IPS-NIHi7 (cell line): ENCODE data around the gene LRFN4.
A peak's percentile ranks its signal among the peaks of the same experiment; 100 is the strongest.

ENCODE experiments used
- DNase-seq: peaks from one replicate; pipeline ENCODE4 v3.0.0; 2012; ENCODE audit warnings: mixed read lengths; ENCODE audit errors: extremely low spot score

LRFN4 gene

DNA sequence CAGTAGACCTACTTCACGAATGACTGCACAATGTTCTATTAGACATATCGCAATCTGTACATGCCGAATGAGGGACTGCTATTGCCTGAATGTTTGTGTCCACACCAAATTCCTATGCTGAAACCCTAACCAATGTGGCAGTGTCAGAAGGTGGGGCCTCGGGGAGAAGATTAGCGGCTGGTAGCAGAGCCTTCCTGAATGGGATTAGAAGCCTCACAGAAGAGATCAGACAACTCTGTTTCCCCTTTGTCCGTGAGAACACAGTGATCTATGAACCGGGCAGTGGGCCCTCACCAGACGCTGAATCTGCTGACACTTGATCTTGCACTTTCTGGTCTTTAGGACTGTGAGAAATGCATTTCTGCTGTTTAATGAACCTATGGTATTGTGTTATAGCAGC is 33.1 kb downstream of the LRFN4 start:
- no peak for DNase-seq

DNA sequence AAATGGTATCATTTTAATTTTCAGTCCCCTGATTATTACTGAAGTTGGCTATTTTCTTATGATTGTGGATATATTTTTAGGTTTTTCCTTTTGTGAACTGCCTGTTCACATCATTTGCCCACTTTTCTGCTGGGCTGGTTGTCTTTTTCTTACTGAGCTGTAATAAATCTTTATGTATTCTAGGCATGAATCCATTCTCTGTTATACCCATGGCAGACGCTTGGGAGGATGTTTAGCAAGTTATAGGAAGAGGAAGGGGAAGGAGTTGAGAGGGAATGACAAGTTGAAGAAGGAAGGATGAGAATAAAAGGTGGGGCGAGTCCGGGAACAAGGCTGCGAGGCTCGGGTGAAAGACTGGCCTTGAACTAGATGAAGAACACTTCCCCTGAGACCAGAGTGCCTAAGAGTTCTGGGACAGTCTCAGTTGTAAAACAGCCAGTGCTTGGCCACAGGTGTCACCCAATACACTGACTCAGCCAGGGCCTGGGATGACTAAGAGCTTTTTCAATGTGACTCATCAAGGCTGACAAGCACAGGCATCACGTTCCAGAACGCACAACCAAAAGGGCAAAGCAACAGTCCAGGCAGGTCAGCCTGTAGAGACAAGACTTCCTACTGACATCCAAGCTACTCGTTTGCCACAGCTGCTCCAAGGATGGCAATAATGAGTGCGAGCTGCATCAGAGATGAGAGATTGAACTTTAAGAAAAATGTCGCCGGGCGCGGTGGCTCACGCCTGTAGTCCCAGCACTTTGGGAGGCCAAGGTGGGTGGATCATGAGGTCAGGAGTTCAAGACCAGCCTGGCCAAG is 35.2 kb downstream of the LRFN4 start:
- no peak for DNase-seq

DNA sequence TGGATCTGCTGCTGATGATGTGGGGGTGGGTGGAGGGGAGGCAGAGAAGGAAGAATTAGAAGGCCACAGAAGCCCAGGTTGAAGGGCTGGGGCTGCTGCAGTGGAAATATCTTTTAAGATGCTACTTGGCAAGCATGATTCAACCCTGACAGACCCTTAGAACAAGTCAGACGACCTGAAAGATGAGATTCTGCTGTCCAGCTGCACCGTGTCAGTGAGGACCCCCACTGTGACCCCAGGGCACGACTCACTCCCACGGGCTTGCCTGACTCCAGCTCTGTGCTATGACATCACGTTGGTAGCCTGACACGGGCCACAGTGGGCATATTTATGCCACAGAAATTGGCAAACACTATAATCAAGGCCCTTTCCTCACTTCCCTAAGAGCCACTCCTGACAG is 36.0 kb downstream of the LRFN4 start:
- no peak for DNase-seq

DNA sequence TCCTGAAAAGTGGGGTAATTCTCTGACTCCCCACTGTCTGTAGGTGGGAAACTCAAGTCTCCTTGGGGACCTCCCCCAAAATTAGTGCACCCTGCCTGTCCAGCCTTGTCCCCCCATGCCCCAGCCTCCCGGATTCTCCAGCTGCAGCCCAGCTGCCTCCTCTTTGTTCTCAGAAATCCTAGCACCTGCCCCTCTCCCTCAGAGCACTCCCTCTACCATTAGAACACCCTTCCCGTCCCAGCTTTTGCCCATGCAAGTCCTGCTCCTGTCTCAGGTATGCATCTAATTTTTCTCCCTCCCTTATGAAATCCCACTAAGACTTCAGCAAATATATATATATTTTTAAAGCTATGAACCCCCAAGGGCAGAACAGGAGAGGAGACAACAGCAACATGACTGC is 37.3 kb downstream of the LRFN4 start:
- DNase-seq = no peak

DNA sequence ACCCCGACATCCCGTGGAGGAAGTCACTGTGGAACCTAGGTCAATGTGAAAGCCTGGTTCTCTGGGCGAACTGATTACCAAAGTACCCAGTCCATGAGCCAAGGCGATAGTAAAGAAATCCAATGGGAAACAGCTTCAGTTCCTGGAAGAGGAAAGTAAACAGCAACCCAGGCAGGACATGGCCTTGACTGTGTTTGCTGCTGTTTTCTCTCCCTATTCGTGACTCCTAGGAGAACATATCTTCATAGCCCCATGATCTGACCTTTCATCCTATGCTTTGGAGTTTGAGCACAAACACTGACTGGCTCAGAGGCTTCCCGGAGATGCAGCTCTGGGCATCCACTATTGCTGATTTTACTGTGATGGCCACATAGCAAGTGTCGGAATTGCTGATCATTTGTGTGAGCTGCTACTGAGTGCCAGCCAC is 45.1 kb downstream of the LRFN4 start:
- DNase-seq = no peak

DNA sequence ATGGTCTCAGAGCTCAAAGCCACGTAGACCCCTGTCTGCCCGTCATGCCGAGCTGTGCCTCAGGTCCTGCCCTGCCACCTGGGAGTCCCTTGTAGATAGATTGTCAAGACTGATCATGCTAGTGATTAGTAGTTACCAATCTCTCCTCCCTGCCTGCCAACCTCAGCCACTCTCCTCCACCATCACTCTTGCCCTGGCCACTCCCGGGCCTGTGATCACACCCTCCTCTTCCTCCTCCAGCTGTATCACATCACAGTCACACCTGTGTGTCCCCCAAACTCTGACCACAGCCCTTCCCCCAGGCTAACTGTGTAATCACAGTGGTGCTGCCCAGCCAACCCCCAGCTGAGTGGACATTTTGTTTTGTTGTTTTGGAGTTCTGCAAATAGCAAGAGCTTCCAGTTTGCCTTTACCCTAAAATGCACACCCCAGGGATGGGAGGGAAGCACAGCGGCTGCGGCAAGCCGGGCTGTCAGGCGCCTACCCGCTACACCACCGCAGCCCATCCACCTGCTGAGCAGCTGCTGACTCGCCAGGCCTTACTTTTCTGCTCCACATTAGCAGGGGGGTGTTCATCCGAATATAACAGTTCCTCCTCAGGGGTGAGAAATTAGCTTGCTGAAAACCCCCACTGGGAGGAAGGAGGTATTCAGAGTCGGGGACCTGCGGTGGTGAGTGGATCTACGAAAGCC is 45.8 kb downstream of the LRFN4 start:
- DNase-seq = no peak

DNA sequence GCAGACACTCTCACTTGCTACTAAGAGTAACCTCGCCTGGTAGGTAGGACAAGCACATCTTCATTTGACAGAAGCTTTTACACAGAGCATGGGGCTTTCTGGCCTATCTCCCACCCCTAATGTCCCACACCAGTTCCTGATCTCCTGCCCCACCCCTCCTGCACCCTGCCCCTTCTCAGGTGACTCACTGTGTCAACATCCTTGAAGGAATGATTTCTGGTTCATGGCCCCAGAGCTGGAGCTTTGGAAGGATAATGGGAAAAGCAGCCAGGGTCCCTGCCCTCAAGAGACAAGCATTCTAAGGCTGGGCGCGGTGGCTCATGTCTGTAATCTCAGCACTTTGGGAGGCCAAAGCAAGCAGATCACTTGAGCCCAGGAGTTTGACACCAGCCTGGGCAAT is 47.2 kb downstream of the LRFN4 start:
- no peak for DNase-seq

DNA sequence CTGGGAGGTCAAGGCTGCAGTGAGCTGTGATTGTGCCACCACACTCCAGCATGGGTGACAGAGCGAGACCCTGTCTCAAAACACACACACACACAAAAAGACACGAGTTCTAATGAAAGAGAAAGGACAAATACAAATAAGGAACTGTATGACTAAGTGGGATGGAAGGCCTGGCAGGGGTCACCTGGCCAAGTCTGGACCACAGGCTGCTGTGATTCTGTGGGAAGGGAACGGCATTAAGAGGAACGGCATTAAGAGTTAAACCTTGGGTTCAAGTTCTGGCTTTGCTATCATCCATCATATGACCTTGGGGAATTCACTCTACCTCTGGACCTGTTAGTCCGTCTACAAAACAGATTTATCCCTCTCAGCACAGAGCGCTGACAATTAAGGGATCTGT is 47.7 kb downstream of the LRFN4 start:
- DNase-seq = no peak

DNA sequence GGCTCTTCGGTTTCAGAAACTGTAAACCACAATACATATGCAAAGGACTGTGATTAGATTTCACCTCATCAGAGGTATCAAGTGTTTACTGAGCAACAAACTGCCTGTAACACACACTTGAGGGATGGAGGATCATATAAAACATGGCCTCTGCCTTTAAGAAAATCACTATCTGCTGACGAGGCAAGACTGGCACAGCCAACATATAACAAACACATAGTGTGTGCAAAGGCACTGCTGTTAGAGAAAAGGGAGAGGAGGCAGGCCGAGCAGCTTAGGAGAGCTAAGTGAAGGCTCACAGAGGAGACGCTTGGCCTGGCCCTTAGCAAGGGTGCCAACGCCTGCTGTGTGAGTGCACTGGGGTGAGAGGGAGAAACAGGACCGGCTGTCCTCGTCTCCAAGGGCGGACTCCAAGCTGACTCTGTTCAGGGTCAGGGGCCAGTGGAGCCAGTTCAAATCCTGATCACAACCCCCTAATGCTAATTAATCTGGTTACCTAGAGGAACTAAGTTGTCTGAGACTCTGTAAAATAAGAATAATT is 48.2 kb downstream of the LRFN4 start:
- DNase-seq = no peak

DNA sequence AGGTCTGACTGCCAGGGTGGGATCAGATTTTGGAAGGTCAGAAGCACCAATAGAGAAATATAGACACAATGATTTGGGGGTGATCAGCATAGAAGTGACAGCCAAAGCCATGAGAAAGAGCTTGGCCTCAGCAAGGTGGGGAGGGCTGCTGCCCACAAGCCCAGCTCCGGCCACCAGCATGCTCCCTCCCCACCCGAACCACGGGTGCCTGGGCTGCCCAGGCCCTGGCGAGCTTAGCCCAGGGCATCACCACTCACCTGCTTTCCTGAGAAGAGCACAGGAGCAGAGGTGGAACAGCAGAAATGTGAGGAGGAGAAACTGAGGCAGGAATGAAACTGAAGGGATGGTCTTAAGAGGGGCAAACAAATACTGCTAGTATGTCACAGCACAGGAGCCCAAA is 48.8 kb downstream of the LRFN4 start:
- DNase-seq = no peak

DNA sequence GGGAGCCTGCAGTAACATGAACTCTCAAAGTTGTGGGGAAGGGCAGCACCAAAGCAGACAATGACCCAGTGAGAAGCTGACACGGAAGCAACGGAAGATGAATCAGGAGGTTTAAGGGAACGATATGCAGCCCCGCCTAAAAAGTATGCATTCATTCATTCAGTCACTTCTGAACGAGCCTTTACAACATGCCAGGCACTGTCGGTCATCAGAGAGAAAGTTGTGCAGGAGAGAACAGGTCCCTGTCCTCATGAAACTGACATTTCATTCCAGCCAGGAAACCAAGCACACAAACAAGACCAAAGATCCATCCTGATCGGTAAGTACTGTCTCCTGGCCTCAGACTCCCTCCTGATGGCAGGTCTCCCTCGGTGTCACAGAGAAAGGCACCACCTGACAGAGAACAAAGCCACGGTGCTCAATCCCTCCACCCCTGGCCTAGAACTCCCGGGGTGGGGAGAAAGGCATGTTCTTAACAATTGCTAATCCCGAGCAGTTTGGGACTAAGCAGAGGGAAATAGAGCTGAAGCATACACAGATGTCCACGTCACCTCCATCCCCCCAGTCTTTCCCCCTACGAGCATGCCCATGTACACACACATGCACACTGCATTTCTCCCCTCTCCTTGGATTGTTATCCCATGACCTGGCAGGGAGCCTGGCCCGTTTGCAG is 49.3 kb downstream of the LRFN4 start:
- peak; percentile 55 for DNase-seq

DNA sequence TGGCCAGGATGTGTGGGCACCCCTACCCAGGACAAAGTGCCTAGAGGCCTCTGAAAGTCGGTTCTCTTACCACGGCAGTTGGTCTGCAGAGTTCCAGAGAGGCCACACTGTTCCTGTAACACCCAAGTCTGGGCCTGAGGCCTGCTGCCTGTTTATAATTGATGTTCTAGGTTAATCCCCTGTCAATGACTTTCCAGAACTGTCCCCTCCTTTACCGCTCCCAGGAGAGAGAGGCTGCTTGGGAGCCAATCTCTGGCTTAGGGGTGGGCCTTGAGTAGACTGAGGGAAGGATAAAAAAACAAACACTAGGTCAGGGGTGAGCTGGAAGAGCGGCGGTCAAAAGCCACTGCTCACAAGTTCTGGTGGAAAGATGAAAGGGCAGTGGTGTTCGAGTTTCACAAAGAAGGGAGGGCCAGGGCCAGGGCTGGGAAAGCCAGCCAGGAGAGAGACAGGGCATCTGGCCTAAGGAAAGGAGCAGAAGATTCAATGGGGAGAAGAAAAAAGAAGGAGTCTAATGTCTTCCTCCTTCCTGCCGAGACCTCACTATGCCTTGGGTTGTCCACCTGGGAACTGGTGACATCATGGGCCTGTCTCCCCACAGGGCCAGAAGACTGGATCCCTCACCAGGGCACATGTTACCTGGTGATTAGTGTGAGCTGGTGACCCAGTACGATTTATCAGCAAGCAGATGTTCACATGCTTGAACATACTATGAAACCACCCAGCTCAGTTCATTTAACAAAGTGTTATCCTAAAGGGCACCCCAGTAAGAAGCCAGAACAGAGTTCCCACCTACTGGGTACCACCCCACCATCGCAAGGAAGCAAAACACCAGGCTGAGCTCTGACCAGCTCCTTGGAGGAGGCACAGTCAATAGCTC is 51.1 kb downstream of the LRFN4 start:
- DNase-seq = no peak

DNA sequence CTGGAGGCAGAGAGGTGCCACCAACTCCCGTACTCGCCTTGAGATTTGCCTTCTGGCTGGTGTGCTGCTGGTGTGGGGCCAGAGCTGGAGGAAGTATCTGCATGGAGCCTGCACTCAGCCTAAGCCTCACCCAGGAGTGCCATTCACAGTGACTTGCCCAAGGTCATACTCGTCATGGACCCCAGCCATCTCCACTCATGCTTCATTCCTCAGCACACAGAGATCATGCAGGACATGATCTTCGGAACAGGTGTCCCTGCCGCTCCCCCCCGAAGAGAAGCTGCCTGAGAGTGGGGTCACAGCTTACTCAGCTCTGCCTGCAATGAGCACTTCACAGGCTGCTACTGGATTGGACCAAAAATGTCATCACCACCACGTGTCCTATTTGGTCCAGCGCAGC is 52.3 kb downstream of the LRFN4 start:
- DNase-seq = no peak

DNA sequence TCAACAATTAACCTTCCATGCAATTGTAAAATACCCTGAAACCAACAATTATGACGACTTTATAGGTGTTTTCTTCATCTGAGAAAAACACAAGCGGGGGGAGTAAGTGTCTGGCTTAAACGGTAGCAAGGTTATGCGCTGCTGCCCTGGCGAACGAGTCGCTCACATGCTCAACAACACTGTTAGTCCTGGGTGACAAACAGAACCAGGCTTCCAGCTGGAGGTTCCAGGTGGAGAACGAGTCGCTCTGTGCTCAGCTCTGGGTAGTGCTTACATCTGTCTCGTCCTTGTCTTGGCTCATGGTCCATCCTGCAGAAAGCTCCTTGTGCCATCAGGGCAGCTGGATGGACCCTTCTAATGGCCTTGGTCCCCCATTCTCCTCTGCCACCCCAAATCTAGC is 53.2 kb downstream of the LRFN4 start:
- no peak for DNase-seq
